OCI-LY3 (cell line): ENCODE results near the gene AHSG.

Experiments used
- H2AFZ ChIP-seq: fragments of 200-600, 300-600 bp; shearing (Covaris generic); 2 replicates; pipeline ENCODE4 v1.6.0; 2014; ENCODE audit warnings: antibody characterized with exemption, low read depth, low read length
- H3K27ac ChIP-seq: fragments of 200-600, 300-600 bp; sonication (generic); 2 replicates; pipeline ENCODE4 v1.5.1; 2014; ENCODE audit warnings: mild to moderate bottlenecking, low read length, moderate library complexity, mixed read lengths
- H3K27me3 ChIP-seq: fragments of 200-600, 300-600 bp; sonication (generic); 2 replicates; pipeline ENCODE4 v1.6.1; 2014; ENCODE audit warnings: low read depth, low read length, mixed read lengths
- H3K36me3 ChIP-seq: fragments of 200-600, 300-600 bp; sonication (generic); replicated peaks from 2 replicates; pipeline ENCODE3; 2014; ENCODE audit warnings: low read depth, low read length, mixed read lengths
- H3K4me1 ChIP-seq: fragments of 300-600, 200-600 bp; sonication (generic); 2 replicates; pipeline ENCODE4 v1.6.1; 2014; ENCODE audit warnings: low read length, mixed read lengths
- H3K4me2 ChIP-seq: fragments of 200-600, 300-600 bp; sonication (generic); 2 replicates; pipeline ENCODE4 v1.6.1; 2014; ENCODE audit warnings: low read length, mixed read lengths
- H3K4me3 ChIP-seq: fragments of 300-600, 200-600 bp; sonication (generic); 2 replicates; pipeline ENCODE4 v1.5.1; 2014; ENCODE audit warnings: antibody characterized with exemption, mild to moderate bottlenecking, low read length, moderate library complexity
- H3K79me2 ChIP-seq: fragments of 300-600, 200-600 bp; shearing (Covaris generic); 2 replicates; pipeline ENCODE4 v1.6.1; 2014; ENCODE audit warnings: mild to moderate bottlenecking, low read length, mixed read lengths
- H3K9ac ChIP-seq: fragments of 300-600, 200-600 bp; shearing (Covaris generic); 2 replicates; pipeline ENCODE4 v1.6.0; 2014; ENCODE audit warnings: mild to moderate bottlenecking, low read length, moderate library complexity
- H3K9me3 ChIP-seq: fragments of 200-600, 300-600 bp; shearing (Covaris generic); 2 replicates; pipeline ENCODE4 v1.6.1; 2014; ENCODE audit warnings: low read length, mixed read lengths; ENCODE audit not compliant: insufficient read depth
- H4K20me1 ChIP-seq: fragments of 200-600, 300-600 bp; sonication (generic); 2 replicates; pipeline ENCODE4 v1.6.1; 2016; ENCODE audit warnings: low read length, mixed read lengths; ENCODE audit not compliant: insufficient read depth
- CTCF ChIP-seq: fragments of 200-600, 300-600 bp; sonication (generic); IDR thresholded peaks from 2 replicates; pipeline ENCODE4 v1.5.1; 2014; ENCODE audit warnings: antibody characterized with exemption, low read length, low read depth
- EZH2phosphoT487 ChIP-seq: fragments of 200-600 bp; shearing (Covaris generic); IDR thresholded peaks from 2 replicates; pipeline ENCODE4 v1.6.1; 2018; ENCODE audit warnings: antibody characterized with exemption, mixed run types, low read depth

Gene AHSG

GRCh38 chr3:186639778-186640472 lies 27.1 kb downstream of the AHSG start, which contains the start of gene FETUB:
FETUB (plus strand) TSS chr3:186640399; CDS start chr3:186640461, 62 bp downstream.
- Histone ChIP-seq H3K9me3 (no peaks in the 10 kb centered on the region), H3K4me3 (no peak within 1 kb of the TSS), H2AFZ (no peak within 1 kb of the TSS), H3K27me3 (peaks cover 39% of the 10 kb centered on the region), H3K4me2 (no peak within 1 kb of the TSS), H3K4me1 (no peaks in the 10 kb centered on the region), H4K20me1 (no peaks in the 10 kb centered on the region), H3K27ac (no peak within 1 kb of the TSS), H3K79me2 (no peaks in the 10 kb centered on the region), H3K36me3 (no peaks in the 10 kb centered on the region), H3K9ac (no peak within 1 kb of the TSS)
- no peak for TF ChIP-seq CTCF
- TF ChIP-seq EZH2phosphoT487, result no peak

GRCh38 chr3:186640473-186640818 lies 27.6 kb downstream of the AHSG start:
- no peak for TF ChIP-seq CTCF
- no peak for TF ChIP-seq EZH2phosphoT487
- H3K36me3 ChIP-seq, result no peaks in the 10 kb centered on the region
- H3K4me3 ChIP-seq, result no peak overlapping the region
- no peaks in the 10 kb centered on the region for H4K20me1 ChIP-seq
- no peak overlapping the region for H3K4me2 ChIP-seq
- no peaks in the 10 kb centered on the region for H3K4me1 ChIP-seq
- no peak overlapping the region for H3K27ac ChIP-seq
- H3K9ac ChIP-seq, result no peak overlapping the region
- no peaks in the 10 kb centered on the region for H3K9me3 ChIP-seq
- no peaks in the 10 kb centered on the region for H3K79me2 ChIP-seq
- peaks cover 41% of the 10 kb centered on the region for H3K27me3 ChIP-seq
- no peak overlapping the region for H2AFZ ChIP-seq

GRCh38 chr3:186640929-186641328 lies 28.1 kb downstream of the AHSG start:
- no peak overlapping the region for H3K4me2 ChIP-seq
- H3K27ac ChIP-seq, result no peak overlapping the region
- H2AFZ ChIP-seq, result no peak overlapping the region

GRCh38 chr3:186642014-186642413 lies 29.2 kb downstream of the AHSG start:
- no peaks in the 10 kb centered on the region for H3K9me3 ChIP-seq
- TF ChIP-seq EZH2phosphoT487 (no peak), CTCF (no peak)
- no peak overlapping the region for H2AFZ ChIP-seq
- no peaks in the 10 kb centered on the region for H4K20me1 ChIP-seq
- peaks cover 39% of the 10 kb centered on the region for H3K27me3 ChIP-seq
- H3K36me3 ChIP-seq, result no peaks in the 10 kb centered on the region
- no peaks in the 10 kb centered on the region for H3K4me1 ChIP-seq
- H3K4me2 ChIP-seq, result no peak overlapping the region
- H3K4me3 ChIP-seq, result no peak overlapping the region
- H3K79me2 ChIP-seq, result no peaks in the 10 kb centered on the region
- no peak overlapping the region for H3K27ac ChIP-seq
- no peak overlapping the region for H3K9ac ChIP-seq

More at GRCh38 chr3:186640929-186641328, 28.1 kb downstream of the AHSG start:
- H3K27me3 ChIP-seq, result peaks cover 41% of the 10 kb centered on the region
- no peak for TF ChIP-seq EZH2phosphoT487
- no peak for TF ChIP-seq CTCF
- no peak overlapping the region for H3K4me3 ChIP-seq
- no peaks in the 10 kb centered on the region for H4K20me1 ChIP-seq
- no peaks in the 10 kb centered on the region for H3K79me2 ChIP-seq
- no peak overlapping the region for H3K9ac ChIP-seq
- no peaks in the 10 kb centered on the region for H3K36me3 ChIP-seq
- no peaks in the 10 kb centered on the region for H3K4me1 ChIP-seq
- H3K9me3 ChIP-seq, result no peaks in the 10 kb centered on the region
